ENCODE data around the gene STKLD1.
"Not testable (repeated sequence)": the region's sequence is repeated elsewhere in the genome, so short reads cannot be mapped to it uniquely, and the experiment has no call there.

The STKLD1 gene

DNA sequence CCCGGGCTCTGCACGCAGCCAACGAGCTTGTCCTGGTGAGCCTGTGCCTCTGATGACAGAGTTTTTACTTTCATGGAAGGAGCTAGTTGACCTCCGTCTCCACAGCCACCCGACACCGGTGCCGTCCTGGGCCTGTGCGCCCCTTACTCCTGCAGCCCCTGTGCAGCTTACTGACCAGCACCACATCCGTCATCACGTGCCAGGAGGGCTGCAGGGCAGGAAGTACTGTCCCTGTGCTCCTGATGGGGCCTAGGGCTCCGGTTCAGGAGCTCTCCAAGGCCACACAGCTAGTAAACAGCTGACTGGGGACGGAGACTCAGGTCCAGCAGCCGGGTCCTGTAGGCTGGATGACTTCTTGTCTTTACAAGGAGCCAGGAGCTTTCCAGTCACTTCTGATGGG lies 10.2 kb downstream of the STKLD1 start:
- DNase-seq (ENCODE audit: low spot score) = no peak

- no peak for DNase-seq (ENCODE audit: low spot score)
These were observed 11.5 kb downstream of the STKLD1 start for GRCh38 chr9:133387680-133388079.

GRCh38 chr9:133389025-133389557 lies 12.9 kb downstream of the STKLD1 start:
- DNase-seq (ENCODE audit: low spot score) = no peak

- DNase-seq (ENCODE audit: low spot score) = no peak
These were observed 13.4 kb downstream of the STKLD1 start for GRCh38 chr9:133389562-133389961.

DNA sequence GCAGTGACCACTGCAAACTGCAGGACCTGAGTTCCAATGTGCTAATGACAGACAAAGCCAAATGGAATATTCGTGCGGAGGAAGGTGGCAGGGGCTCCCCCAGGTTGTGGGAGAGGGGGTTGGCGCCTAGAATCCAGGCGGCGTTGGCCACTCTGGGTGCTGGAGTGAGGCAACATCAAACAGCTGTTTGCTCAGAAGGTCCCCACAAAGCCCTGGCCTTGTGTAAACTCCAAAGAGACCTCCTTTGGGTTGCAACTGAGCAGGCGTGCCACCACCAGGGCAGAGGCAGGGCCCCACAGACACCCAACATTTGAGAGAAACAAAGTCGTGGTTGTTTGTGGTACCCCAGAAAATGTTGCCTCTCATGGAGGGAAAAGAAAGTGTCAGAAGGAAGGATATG lies 14.5 kb downstream of the STKLD1 start:
- DNase-seq (ENCODE audit: low spot score) = no peak

GRCh38 chr9:133391449-133391848 lies 15.3 kb downstream of the STKLD1 start:
- not testable (repeated sequence) for DNase-seq (ENCODE audit: low spot score)

- DNase-seq (ENCODE audit: low spot score) = not testable (repeated sequence)
These were observed 16.1 kb downstream of the STKLD1 start for GRCh38 chr9:133392308-133392707.

DNA sequence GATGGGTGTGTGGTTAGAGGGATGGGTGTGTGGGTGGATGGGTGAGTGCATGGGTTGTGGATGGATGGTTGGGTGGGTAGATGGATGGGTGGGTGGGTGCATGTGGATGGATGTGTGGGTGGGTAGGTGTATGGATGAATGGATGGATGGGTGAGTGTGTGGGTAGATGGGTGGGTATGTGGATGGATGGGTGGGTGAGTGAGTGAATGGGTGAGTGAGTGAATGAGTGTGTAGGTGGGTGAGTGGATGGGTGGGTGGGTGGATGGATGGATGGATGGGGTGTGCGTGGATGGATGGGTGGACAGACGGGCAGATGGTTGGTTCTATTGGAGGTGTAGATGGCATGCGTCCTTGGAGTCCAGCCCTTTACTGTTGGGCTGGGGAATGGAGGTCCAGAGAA lies 17.2 kb downstream of the STKLD1 start:
- DNase-seq (ENCODE audit: low spot score) = no peak

- no peak for DNase-seq (ENCODE audit: low spot score)
These were observed 18.6 kb downstream of the STKLD1 start for GRCh38 chr9:133394687-133395271.

DNA sequence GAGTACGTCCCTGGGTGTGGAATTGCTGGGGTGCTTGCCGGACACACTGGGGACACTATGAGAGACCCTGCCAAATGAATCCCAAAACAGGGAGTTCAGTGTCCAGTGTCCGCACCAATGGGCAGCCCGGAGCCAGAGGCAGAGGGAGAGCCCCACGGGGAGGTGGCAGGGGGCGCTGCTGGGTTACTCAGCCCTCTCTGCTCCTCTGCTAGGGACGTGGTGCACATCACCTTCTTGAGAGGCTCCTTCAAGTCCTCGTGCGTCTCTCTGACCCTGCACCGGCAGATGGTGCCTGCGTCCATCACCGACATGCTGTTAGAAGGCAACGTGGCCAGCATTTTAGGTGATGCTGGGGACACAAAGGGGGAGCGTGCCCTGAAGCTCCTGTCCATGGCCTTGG lies 20.8 kb downstream of the STKLD1 start:
- no peak for DNase-seq (ENCODE audit: low spot score)

- no peak for DNase-seq (ENCODE audit: low spot score)
These were observed 21.2 kb downstream of the STKLD1 start for GRCh38 chr9:133397370-133397769.

GRCh38 chr9:133397895-133398294 lies 21.7 kb downstream of the STKLD1 start:
- DNase-seq (ENCODE audit: low spot score) = no peak

DNA sequence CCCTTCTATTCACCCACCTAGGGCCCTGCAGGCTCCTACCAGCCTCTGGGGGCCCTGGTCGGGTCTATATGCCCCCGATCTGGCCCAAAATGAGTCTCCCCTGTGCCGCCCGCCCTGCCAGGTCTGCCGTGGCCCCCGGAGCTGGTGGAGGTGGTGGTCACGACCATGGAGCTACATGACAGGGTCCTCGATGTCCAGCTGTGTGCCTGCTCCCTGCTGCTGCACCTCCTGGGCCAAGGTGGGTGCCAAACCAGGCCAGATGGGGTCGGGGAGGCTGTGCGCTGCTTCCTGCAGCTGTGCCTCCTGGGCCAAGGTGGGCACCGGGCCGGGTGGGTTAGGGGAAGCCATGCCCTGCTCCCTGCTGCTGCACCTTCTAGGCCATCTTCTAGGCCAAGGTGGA lies 24.1 kb downstream of the STKLD1 start:
- DNase-seq (ENCODE audit: low spot score) = no peak

- DNase-seq (ENCODE audit: low spot score) = no peak
These were observed 25.4 kb downstream of the STKLD1 start for GRCh38 chr9:133401588-133401987.

DNA sequence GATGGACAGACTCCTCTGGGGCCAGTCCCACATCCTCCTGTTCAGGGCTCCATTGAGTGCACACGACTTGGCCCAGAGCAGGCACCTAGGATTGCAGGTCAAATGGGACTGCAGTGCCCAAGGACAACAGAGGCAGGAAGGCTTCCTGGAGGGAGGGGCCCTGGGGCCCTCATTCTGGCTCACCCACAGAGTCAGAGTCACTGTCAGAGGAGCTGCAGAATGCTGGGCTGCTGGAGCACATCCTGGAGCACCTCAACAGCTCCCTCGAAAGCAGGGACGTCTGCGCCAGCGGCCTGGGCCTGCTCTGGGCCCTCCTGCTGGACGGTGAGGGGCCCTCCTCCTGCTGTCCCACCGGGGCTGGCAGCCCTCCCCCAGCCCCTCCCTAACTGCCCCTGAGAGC lies 26.5 kb downstream of the STKLD1 start:
- no peak for DNase-seq (ENCODE audit: low spot score)

DNA sequence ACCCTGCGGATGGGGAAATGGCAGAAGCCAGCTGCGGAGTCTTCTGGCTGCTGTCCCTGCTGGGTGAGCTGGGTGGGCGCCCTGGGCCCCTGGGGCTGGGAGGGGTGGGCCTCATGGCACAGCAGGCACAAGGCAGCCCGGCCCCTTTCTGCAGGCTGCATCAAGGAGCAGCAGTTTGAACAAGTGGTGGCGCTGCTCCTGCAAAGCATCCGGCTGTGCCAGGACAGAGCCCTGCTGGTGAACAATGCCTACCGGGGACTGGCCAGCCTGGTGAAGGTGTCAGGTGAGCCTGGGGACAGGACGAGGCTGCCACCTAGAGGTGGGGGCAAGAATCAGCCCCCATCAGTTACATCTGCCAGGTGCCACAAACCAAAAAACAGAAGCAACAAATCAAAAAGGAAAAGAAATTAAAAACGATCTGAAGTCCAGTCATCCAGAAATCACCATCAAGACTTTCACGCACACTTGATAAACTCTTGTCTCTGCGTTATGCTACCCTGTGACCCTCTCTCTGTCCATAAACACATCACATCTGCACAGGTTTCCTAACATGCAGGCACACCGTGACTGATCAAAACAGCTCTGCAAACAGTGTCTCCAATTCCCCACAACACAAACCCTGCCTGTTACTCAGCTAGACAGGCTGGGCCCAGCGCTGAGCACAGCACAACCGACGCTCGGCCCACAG lies 27.7 kb downstream of the STKLD1 start:
- no peak for DNase-seq (ENCODE audit: low spot score)

DNA sequence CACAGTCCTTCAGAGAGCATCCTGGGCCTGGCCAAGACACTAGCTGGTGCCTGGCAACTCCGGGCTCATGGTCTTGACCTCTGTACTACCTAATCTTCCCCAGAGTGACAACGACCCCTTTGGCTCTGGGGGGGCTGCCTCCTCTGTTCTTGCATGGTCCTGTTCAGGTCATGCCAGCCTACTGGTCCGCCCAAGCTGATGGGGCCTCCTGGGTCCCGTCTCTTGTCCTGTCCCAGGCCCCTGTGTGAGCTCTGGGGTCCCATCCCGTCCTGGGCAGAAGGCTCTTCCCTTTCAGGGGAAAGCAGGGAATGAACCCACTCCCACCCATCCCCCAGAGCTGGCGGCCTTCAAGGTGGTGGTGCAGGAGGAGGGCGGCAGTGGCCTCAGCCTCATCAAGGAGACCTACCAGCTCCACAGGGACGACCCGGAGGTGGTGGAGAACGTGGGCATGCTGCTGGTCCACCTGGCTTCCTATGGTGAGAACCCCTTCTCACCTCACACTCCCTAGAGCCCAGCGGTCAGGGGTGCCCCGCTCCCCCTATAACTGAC lies 28.4 kb downstream of the STKLD1 start:
- DNase-seq (ENCODE audit: low spot score) = no peak

- DNase-seq (ENCODE audit: low spot score) = no peak
These were observed 29.6 kb downstream of the STKLD1 start for GRCh38 chr9:133405508-133406438.

GRCh38 chr9:133406480-133407307 lies 30.5 kb downstream of the STKLD1 start:
- DNase-seq (ENCODE audit: low spot score) = peak; percentile 71

GRCh38 chr9:133408042-133408441 lies 31.9 kb downstream of the STKLD1 start:
- DNase-seq (ENCODE audit: low spot score) = no peak

DNA sequence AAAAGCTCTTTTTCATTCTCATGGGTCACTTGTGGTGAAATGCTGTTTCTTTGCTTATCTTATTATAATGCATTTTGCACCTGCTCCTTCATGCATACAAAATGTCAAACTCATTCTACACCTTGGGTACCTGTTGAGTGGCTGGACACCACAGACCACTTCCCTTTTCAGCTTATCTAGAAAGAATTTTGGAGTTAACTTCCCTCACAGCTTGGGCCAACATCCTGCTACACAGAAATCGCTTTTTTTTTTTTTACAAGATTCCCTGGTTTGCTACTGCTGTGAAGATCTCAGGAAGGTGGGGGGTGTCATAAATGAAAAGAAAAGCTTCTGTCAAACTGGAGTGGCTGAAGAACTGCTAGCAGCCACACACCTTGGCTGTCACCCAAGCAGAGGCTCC lies 39.0 kb downstream of the STKLD1 start:
- DNase-seq (ENCODE audit: low spot score) = no peak
